OCI-LY7 (cell line): ENCODE measurements around the gene PTPRF. TPM values are rescaled to one million over a fixed set of nuclear protein-coding genes. Genes with fewer than 3 reads are reported as not detected.

Experiments
- BruUV-seq: library from RNA; stranded (reverse); fragments of 400-500 nt; replicated peaks from 2 replicates; lab custom pipeline; 2021; lab: Mats Ljungman, UMichigan
- CTCF ChIA-PET: fragments of 300-600 bp; sonication (Branson Sonifier 250); formaldehyde crosslinking; loops from one replicate; lab custom pipeline; 2022; ENCODE audit warnings: antibody characterized with exemption; ENCODE audit not compliant: unreplicated experiment; lab: Charles Lee
- POLR2A ChIA-PET: fragments of 300-600 bp; sonication (Branson Sonifier 250); formaldehyde crosslinking; loops from one replicate; lab custom pipeline; 2022; ENCODE audit warnings: antibody characterized with exemption; lab: Charles Lee
- DNase-seq: peaks from one replicate; pipeline ENCODE4 v3.0.0-alpha.2; 2015; ENCODE audit warnings: low spot score
- H2AFZ ChIP-seq: fragments of 200-600 bp; sonication (generic), shearing (Covaris generic); 2 replicates; pipeline ENCODE4 v1.6.1; 2014; ENCODE audit warnings: mild to moderate bottlenecking, antibody characterized with exemption, low read length, moderate library complexity
- H3K27ac ChIP-seq: fragments of 200-600 bp; sonication (generic); 2 replicates; pipeline ENCODE4 v1.5.1; 2014; ENCODE audit warnings: mixed run types, low read depth, mild to moderate bottlenecking, moderate library complexity, low read length, inconsistent platforms; ENCODE audit not compliant: poor library complexity, severe bottlenecking
- H3K36me3 ChIP-seq: fragments of 200-600 bp; sonication (generic); 2 replicates; pipeline ENCODE4 v1.6.1; 2014; ENCODE audit warnings: mild to moderate bottlenecking, antibody characterized with exemption, low read length, moderate library complexity, mixed read lengths; ENCODE audit not compliant: insufficient read depth
- H3K4me1 ChIP-seq: fragments of 200-600 bp; sonication (generic); 2 replicates; pipeline ENCODE4 v1.5.1; 2014; ENCODE audit warnings: mild to moderate bottlenecking, low read length; ENCODE audit not compliant: insufficient read depth, poor library complexity, severe bottlenecking
- H3K4me2 ChIP-seq: fragments of 200-600 bp; sonication (generic); 2 replicates; pipeline ENCODE4 v1.6.1; 2014; ENCODE audit warnings: mild to moderate bottlenecking, low read length
- H3K4me3 ChIP-seq: fragments of 200-600 bp; sonication (generic); 2 replicates; pipeline ENCODE4 v1.5.1; 2014; ENCODE audit warnings: mild to moderate bottlenecking, low read depth, low read length; ENCODE audit not compliant: poor library complexity, severe bottlenecking
- H3K79me2 ChIP-seq: fragments of 200-600 bp; sonication (generic); 2 replicates; pipeline ENCODE4 v1.6.1; 2016; ENCODE audit warnings: low read depth, mild to moderate bottlenecking, low read length, moderate library complexity, mixed read lengths; ENCODE audit not compliant: insufficient read depth
- H3K9me2 ChIP-seq: fragments of 200-600 bp; sonication (generic); 2 replicates; pipeline ENCODE4 v1.6.1; 2016; ENCODE audit warnings: mild to moderate bottlenecking, low read length, mixed read lengths; ENCODE audit not compliant: insufficient read depth
- H3K9me3 ChIP-seq: fragments of 200-600 bp; sonication (generic); 2 replicates; pipeline ENCODE4 v1.6.1; 2014; ENCODE audit warnings: mild to moderate bottlenecking, mixed run types, low read length, mixed read lengths
- H4K20me1 ChIP-seq: fragments of 200-600 bp; sonication (generic); 2 replicates; pipeline ENCODE4 v1.6.1; 2014; ENCODE audit warnings: mild to moderate bottlenecking, antibody characterized with exemption, low read length, moderate library complexity, mixed read lengths; ENCODE audit not compliant: insufficient read depth
- CTCF ChIP-seq: fragments of 200-600 bp; sonication (generic); conservative IDR thresholded peaks from 2 replicates; pipeline ENCODE4 v1.5.1; 2014; ENCODE audit warnings: mild to moderate bottlenecking, antibody characterized with exemption, low read length, moderate library complexity, mixed read lengths
- EZH2phosphoT487 ChIP-seq: fragments of 200-600 bp; sonication (generic); IDR thresholded peaks from 2 replicates; pipeline ENCODE4 v1.6.1; 2018; ENCODE audit warnings: low read depth, borderline replicate concordance, mild to moderate bottlenecking, mixed run types, antibody characterized with exemption, low read length, moderate library complexity, mixed read lengths
- intact Hi-C: fragments of 100-400 bp; cut with micrococcal nuclease; formaldehyde crosslinking; loops from one replicate; pipeline ENCODE4 v1.10.0; 2022; ENCODE audit not compliant: unreplicated experiment
- total RNA-seq, 2 experiments: library from RNA; depleted of rRNA in 1 of 2; stranded (reverse); fragments of >200 nt in 1 of 2; shearing (Covaris generic) in 1 of 2; gene quantifications; 2 replicates each; pipeline ENCODE4 v1.2.3, GENCODE V29; 2014 to 2022

PTPRF gene
- total RNA-seq, 2 experiments from 2014 or later, result 0.06 to 0.48 TPM

- POLR2A ChIA-PET, result interaction anchor here (0.6 to 0.7 kb wide), 2 partner anchors 29 to 1040 kb away, joined by 5 read pairs; no protein-coding TSS in a partner anchor
- TF ChIP-seq EZH2phosphoT487 (no peak), CTCF (no peak)
- intact Hi-C loops, result no loop called here
These were observed 84.2 kb downstream of the PTPRF start for GRCh38 chr1:43614891-43615290.

GRCh38 chr1:43616383-43616782 lies 85.7 kb downstream of the PTPRF start:
- no peaks in the 10 kb centered on the region for H3K9me3 ChIP-seq
- H3K4me2 ChIP-seq, result no peak overlapping the region
- ChIA-PET CTCF (interaction anchor here (1.1 kb wide), 1 partner anchor 95 kb away, joined by 10 read pairs; no protein-coding TSS in a partner anchor), POLR2A (no interaction called here)
- no peaks in the 10 kb centered on the region for H3K9me2 ChIP-seq
- no peaks in the 10 kb centered on the region for H3K36me3 ChIP-seq
- H2AFZ ChIP-seq, result no peak overlapping the region
- no peak overlapping the region for H3K4me3 ChIP-seq
- no peaks in the 10 kb centered on the region for H3K4me1 ChIP-seq
- TF ChIP-seq CTCF (no peak), EZH2phosphoT487 (no peak)
- no peak overlapping the region for H3K27ac ChIP-seq
- no peaks in the 10 kb centered on the region for H4K20me1 ChIP-seq
- no peak for DNase-seq
- no peaks in the 10 kb centered on the region for H3K79me2 ChIP-seq
- no TSS peak for BruUV-seq
- intact Hi-C loops, result no loop called here

More at GRCh38 chr1:43614891-43615290, 84.2 kb downstream of the PTPRF start:
- CTCF ChIA-PET, result no interaction called here
- no TSS peak for BruUV-seq
- Histone ChIP-seq H3K27ac (no peak overlapping the region), H3K4me3 (no peak overlapping the region), H2AFZ (no peak overlapping the region), H3K9me3 (no peaks in the 10 kb centered on the region), H3K36me3 (no peaks in the 10 kb centered on the region), H3K79me2 (no peaks in the 10 kb centered on the region), H3K9me2 (no peaks in the 10 kb centered on the region), H3K4me1 (no peaks in the 10 kb centered on the region), H4K20me1 (no peaks in the 10 kb centered on the region), H3K4me2 (no peak overlapping the region)
- DNase-seq, result no peak

- no peak for DNase-seq
- Histone ChIP-seq H3K36me3 (no peaks in the 10 kb centered on the region), H3K9me3 (no peaks in the 10 kb centered on the region), H3K27ac (no peak overlapping the region), H3K4me1 (no peaks in the 10 kb centered on the region), H3K4me2 (no peak overlapping the region), H3K4me3 (no peak overlapping the region), H3K9me2 (no peaks in the 10 kb centered on the region), H4K20me1 (no peaks in the 10 kb centered on the region), H2AFZ (no peak overlapping the region), H3K79me2 (no peaks in the 10 kb centered on the region)
- BruUV-seq, result no TSS peak
- intact Hi-C loops, result no loop called here
- ChIA-PET POLR2A (no interaction called here), CTCF (no interaction called here)
- TF ChIP-seq CTCF, result no peak
- no peak for TF ChIP-seq EZH2phosphoT487
These were observed 86.3 kb downstream of the PTPRF start for GRCh38 chr1:43617011-43617410.
